Neural progenitor cell (in vitro differentiated cells): ENCODE results near the gene RXRA. TPM values are rescaled to one million over a fixed set of nuclear protein-coding genes. Genes with fewer than 3 reads are reported as not detected.

Experiments used
- DNase-seq: peaks from one replicate; pipeline ENCODE4 v3.0.0-alpha.2; 2016; ENCODE audit warnings: low spot score
- H2AFZ ChIP-seq: fragments of 200-600 bp; sonication (generic); replicated peaks from 2 replicates; pipeline ENCODE4 v1.6.1; 2016; ENCODE audit warnings: antibody characterized with exemption
- H3F3A ChIP-seq: fragments of 200-600 bp; sonication (generic); 2 replicates; pipeline ENCODE4 v1.6.1; 2016; ENCODE audit warnings: antibody characterized with exemption, low read depth
- H3K27ac ChIP-seq: fragments of 200-600 bp; sonication (generic); 2 replicates; pipeline ENCODE4 v1.5.1; 2016; ENCODE audit warnings: mild to moderate bottlenecking
- H3K27me3 ChIP-seq: fragments of 200-600 bp; sonication (generic); 2 replicates; pipeline ENCODE4 v1.6.1; 2016; ENCODE audit warnings: mild to moderate bottlenecking, moderate library complexity
- H3K36me3 ChIP-seq: fragments of 200-600 bp; sonication (generic); 2 replicates; pipeline ENCODE4 v1.5.1; 2016
- H3K4me1 ChIP-seq: fragments of 200-600 bp; sonication (generic); 2 replicates; pipeline ENCODE4 v1.6.1; 2016; ENCODE audit warnings: mixed run types
- H3K4me2 ChIP-seq: fragments of 200-600 bp; sonication (generic); 2 replicates; pipeline ENCODE4 v1.6.1; 2016
- H3K4me3 ChIP-seq: fragments of 200-600 bp; sonication (generic); 2 replicates; pipeline ENCODE4 v1.5.1; 2016
- H3K79me2 ChIP-seq: fragments of 200-600 bp; sonication (generic); 2 replicates; pipeline ENCODE4 v1.6.1; 2016; ENCODE audit warnings: low read depth
- H3K9ac ChIP-seq: fragments of 200-600 bp; sonication (generic); 2 replicates; pipeline ENCODE4 v1.6.1; 2016
- H3K9me3 ChIP-seq: fragments of 200-600 bp; sonication (generic); 2 replicates; pipeline ENCODE4 v1.5.1; 2016; ENCODE audit warnings: low read depth
- H4K20me1 ChIP-seq: fragments of 200-600 bp; sonication (generic); 2 replicates; pipeline ENCODE4 v1.6.1; 2016; ENCODE audit warnings: low read depth
- H3K27ac Mint-ChIP-seq: 3 replicates; pipeline ENCODE4 v1.8.0; 2021; ENCODE audit warnings: mixed read lengths
- H3K27me3 Mint-ChIP-seq: 2 replicates; pipeline ENCODE4 v1.8.0; 2022; ENCODE audit warnings: low read depth, mild to moderate bottlenecking, inconsistent platforms, moderate library complexity, mixed read lengths; ENCODE audit not compliant: insufficient read depth
- H3K36me3 Mint-ChIP-seq: 3 replicates; pipeline ENCODE4 v1.8.0; 2021; ENCODE audit warnings: mixed read lengths
- H3K4me1 Mint-ChIP-seq: 3 replicates; pipeline ENCODE4 v1.8.0; 2021; ENCODE audit warnings: mixed read lengths
- H3K4me3 Mint-ChIP-seq: 3 replicates; pipeline ENCODE4 v1.8.0; 2021; ENCODE audit warnings: mild to moderate bottlenecking, moderate library complexity, mixed read lengths
- H3K9me3 Mint-ChIP-seq: 3 replicates; pipeline ENCODE4 v1.8.0; 2020; ENCODE audit warnings: mixed read lengths
- EZH2 ChIP-seq: fragments of 200-600 bp; sonication (generic); IDR thresholded peaks from 2 replicates; pipeline ENCODE4 v1.6.1; 2017; ENCODE audit warnings: antibody characterized with exemption, mild to moderate bottlenecking, moderate library complexity
- EZH2phosphoT487 ChIP-seq: fragments of 200-600 bp; sonication (generic); IDR thresholded peaks from 2 replicates; pipeline ENCODE4 v1.6.1; 2017; ENCODE audit warnings: antibody characterized with exemption
- total RNA-seq: library from RNA; depleted of rRNA; stranded (reverse); fragments of >200 nt; gene quantifications from 2 replicates; pipeline ENCODE4 v1.2.3, GENCODE V29; 2015; ENCODE audit warnings: low replicate concordance
- TF ChIP-seq, protein P1 (sequence below): fragments of 200-600 bp; sonication (generic); IDR thresholded peaks from 2 replicates; pipeline ENCODE4 v1.5.1; 2017; ENCODE audit warnings: antibody characterized with exemption, mild to moderate bottlenecking

RXRA gene
- total RNA-seq, 1 donor from 2014 or later = 11.6 TPM

GRCh38 chr9:134333234-134333873 is 7.1 kb downstream of the RXRA start:
- Histone ChIP-seq H2AFZ (no peak overlapping the region), H3K4me2 (no peak overlapping the region), H3K4me3 (no peak overlapping the region), H4K20me1 (peaks cover 100% of the 10 kb centered on the region), H3K27ac (no peak overlapping the region), H3K79me2 (peaks cover 99% of the 10 kb centered on the region), H3F3A (peaks cover 10% of the 10 kb centered on the region), H3K27me3 (no peaks in the 10 kb centered on the region), H3K9me3 (no peaks in the 10 kb centered on the region), H3K36me3 (no peaks in the 10 kb centered on the region), H3K4me1 (peaks cover 32% of the 10 kb centered on the region), H3K9ac (no peak overlapping the region)
- Mint-ChIP-seq H3K27ac (no peak overlapping the region), H3K4me1 (peaks cover 39% of the 10 kb centered on the region), H3K9me3 (no peaks in the 10 kb centered on the region), H3K36me3 (no peaks in the 10 kb centered on the region), H3K4me3 (no peak overlapping the region), H3K27me3 (no peaks in the 10 kb centered on the region)
- no peak for TF ChIP-seq EZH2
- TF ChIP-seq EZH2phosphoT487 = no peak
- TF ChIP-seq, protein P1, sequence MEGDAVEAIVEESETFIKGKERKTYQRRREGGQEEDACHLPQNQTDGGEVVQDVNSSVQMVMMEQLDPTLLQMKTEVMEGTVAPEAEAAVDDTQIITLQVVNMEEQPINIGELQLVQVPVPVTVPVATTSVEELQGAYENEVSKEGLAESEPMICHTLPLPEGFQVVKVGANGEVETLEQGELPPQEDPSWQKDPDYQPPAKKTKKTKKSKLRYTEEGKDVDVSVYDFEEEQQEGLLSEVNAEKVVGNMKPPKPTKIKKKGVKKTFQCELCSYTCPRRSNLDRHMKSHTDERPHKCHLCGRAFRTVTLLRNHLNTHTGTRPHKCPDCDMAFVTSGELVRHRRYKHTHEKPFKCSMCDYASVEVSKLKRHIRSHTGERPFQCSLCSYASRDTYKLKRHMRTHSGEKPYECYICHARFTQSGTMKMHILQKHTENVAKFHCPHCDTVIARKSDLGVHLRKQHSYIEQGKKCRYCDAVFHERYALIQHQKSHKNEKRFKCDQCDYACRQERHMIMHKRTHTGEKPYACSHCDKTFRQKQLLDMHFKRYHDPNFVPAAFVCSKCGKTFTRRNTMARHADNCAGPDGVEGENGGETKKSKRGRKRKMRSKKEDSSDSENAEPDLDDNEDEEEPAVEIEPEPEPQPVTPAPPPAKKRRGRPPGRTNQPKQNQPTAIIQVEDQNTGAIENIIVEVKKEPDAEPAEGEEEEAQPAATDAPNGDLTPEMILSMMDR = no peak
- no peak for DNase-seq

- no peak overlapping the region for H3K4me3 ChIP-seq
- H4K20me1 ChIP-seq = peaks cover 100% of the 10 kb centered on the region
- no peaks in the 10 kb centered on the region for H3K27me3 ChIP-seq
- H3K79me2 ChIP-seq = peaks cover 100% of the 10 kb centered on the region
- H3K27ac ChIP-seq = no peak overlapping the region
- no peak overlapping the region for H3K4me2 ChIP-seq
- no peak overlapping the region for H2AFZ ChIP-seq
- H3F3A ChIP-seq = peaks cover 3% of the 10 kb centered on the region
- Mint-ChIP-seq H3K4me3 (no peak overlapping the region), H3K27me3 (no peaks in the 10 kb centered on the region), H3K27ac (no peak overlapping the region), H3K36me3 (no peaks in the 10 kb centered on the region), H3K9me3 (no peaks in the 10 kb centered on the region), H3K4me1 (peaks cover 36% of the 10 kb centered on the region)
- H3K9me3 ChIP-seq = no peaks in the 10 kb centered on the region
- TF ChIP-seq, protein P1 = no peak
- TF ChIP-seq EZH2phosphoT487 (no peak), EZH2 (no peak)
- no peak for DNase-seq
- no peak overlapping the region for H3K9ac ChIP-seq
- H3K36me3 ChIP-seq = no peaks in the 10 kb centered on the region
- H3K4me1 ChIP-seq = peaks cover 32% of the 10 kb centered on the region
Measured at GRCh38 chr9:134333874-134334581, 7.8 kb downstream of the RXRA start.

DNA sequence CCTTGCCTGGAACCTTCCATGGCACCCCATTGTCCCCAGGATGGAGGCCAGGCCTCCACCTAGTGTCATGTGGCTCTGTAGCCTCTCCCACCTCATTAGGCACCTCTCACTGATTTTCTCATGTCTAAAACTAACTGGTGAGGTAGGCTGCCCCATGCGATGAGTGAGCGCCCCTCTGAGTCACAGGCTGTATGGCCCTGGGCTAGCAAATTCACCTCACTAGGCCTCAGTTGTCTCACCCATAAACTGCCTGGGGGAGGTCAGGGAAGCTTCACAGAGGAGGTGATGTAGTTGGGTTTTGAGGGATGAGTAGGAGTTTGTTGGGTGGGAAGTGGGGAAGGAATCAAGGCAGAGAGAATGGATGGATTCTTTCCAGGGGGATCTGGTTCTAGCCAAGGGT is 8.8 kb downstream of the RXRA start:
- Histone ChIP-seq H4K20me1 (peaks cover 100% of the 10 kb centered on the region), H3K4me3 (no peak overlapping the region), H3K4me1 (peaks cover 22% of the 10 kb centered on the region), H3K27ac (no peak overlapping the region), H3K9ac (no peak overlapping the region), H3F3A (no peaks in the 10 kb centered on the region), H3K27me3 (no peaks in the 10 kb centered on the region), H3K9me3 (no peaks in the 10 kb centered on the region), H3K79me2 (peaks cover 100% of the 10 kb centered on the region), H3K4me2 (no peak overlapping the region), H3K36me3 (no peaks in the 10 kb centered on the region), H2AFZ (no peak overlapping the region)
- Mint-ChIP-seq H3K4me3 (no peak overlapping the region), H3K9me3 (no peaks in the 10 kb centered on the region), H3K27ac (no peak overlapping the region), H3K36me3 (no peaks in the 10 kb centered on the region), H3K27me3 (no peaks in the 10 kb centered on the region), H3K4me1 (peaks cover 29% of the 10 kb centered on the region)
- DNase-seq = no peak
- TF ChIP-seq EZH2phosphoT487 (no peak), EZH2 (no peak)
- TF ChIP-seq, protein P1 = no peak
